ENCODE results near the gene POLE.

The POLE gene

GRCh38 chr12:132637811-132638210 lies 49.3 kb downstream of the POLE start:
- CTCF ChIA-PET = interaction anchor here (1.0 to 5.8 kb wide), 10 partner anchors 12 to 66 kb away, joined by 3 to 29 read pairs (median 10); partner anchors contain the start of gene LRCOL1
- peaks cover 12 to 93% (median 71%) of the 10 kb centered on the region in 4 experiments for H3K36me3 ChIP-seq (ENCODE audit: control insufficient read depth in 4 of 4, insufficient read depth in 4 of 4, low read length in 3 of 4)
- POLR2A ChIA-PET = no interaction called here

GRCh38 chr12:132635076-132635955 lies 51.8 kb downstream of the POLE start:
- POLR2A ChIA-PET = interaction anchor here (0.6 kb wide), 1 partner anchor 43 kb away, joined by 3 read pairs; no protein-coding TSS in a partner anchor
- WGBS (ENCODE audit: insufficient coverage) = 91% methylated on average over 27 of the region's 29 CpGs
- Histone ChIP-seq H3K27ac (ENCODE audit: insufficient read depth in 1 of 2, low read depth in 1 of 2, low read length in 2 of 2, poor library complexity in 1 of 2, severe bottlenecking in 2 of 2) (no peak overlapping the region), H3K4me3 (ENCODE audit: control insufficient read depth in 1 of 7, extremely low read depth in 1 of 7, insufficient read depth in 4 of 7, low read depth in 2 of 7, low read length in 6 of 7) (no peak overlapping the region), H3K9me3 (ENCODE audit: control extremely low read depth in 1 of 5, control insufficient read depth in 4 of 5, insufficient read depth in 2 of 5, low read depth in 1 of 5, low read length in 4 of 5) (no peaks in the 10 kb centered on the region), H3K27me3 (replicated peaks in 2 of 5; ENCODE audit: control insufficient read depth in 4 of 5, insufficient read depth in 5 of 5, low read length in 4 of 5) (no peaks in the 10 kb centered on the region), H3K36me3 (ENCODE audit: control insufficient read depth in 4 of 4, insufficient read depth in 4 of 4, low read length in 3 of 4) (peaks cover 16 to 93% (median 69%) of the 10 kb centered on the region in 4 experiments), H3K4me1 (ENCODE audit: control extremely low read depth in 1 of 4, control insufficient read depth in 4 of 4, insufficient read depth in 4 of 4, low read length in 3 of 4) (peaks cover 0 to 7% (median 0%) of the 10 kb centered on the region in 4 experiments)
- DNase-seq = no peak
- CTCF ChIA-PET = interaction anchor here (1.0 to 4.0 kb wide), 4 partner anchors 21 to 36 kb away, joined by 3 to 17 read pairs (median 10); partner anchors contain the start of gene LRCOL1

More at GRCh38 chr12:132637811-132638210, 49.3 kb downstream of the POLE start:
- Histone ChIP-seq H3K4me3 (ENCODE audit: control insufficient read depth in 1 of 7, extremely low read depth in 1 of 7, insufficient read depth in 4 of 7, low read depth in 2 of 7, low read length in 6 of 7) (no peak overlapping the region), H3K27ac (ENCODE audit: insufficient read depth in 1 of 2, low read depth in 1 of 2, low read length in 2 of 2, poor library complexity in 1 of 2, severe bottlenecking in 2 of 2) (no peak overlapping the region), H3K4me1 (ENCODE audit: control extremely low read depth in 1 of 4, control insufficient read depth in 4 of 4, insufficient read depth in 4 of 4, low read length in 3 of 4) (peaks cover 0 to 14% (median 2%) of the 10 kb centered on the region in 4 experiments), H3K27me3 (replicated peaks in 2 of 5; ENCODE audit: control insufficient read depth in 4 of 5, insufficient read depth in 5 of 5, low read length in 4 of 5) (no peaks in the 10 kb centered on the region), H3K9me3 (ENCODE audit: control extremely low read depth in 1 of 5, control insufficient read depth in 4 of 5, insufficient read depth in 2 of 5, low read depth in 1 of 5, low read length in 4 of 5) (no peaks in the 10 kb centered on the region)
- DNase-seq = no peak
- WGBS (ENCODE audit: insufficient coverage) = 96% methylated on average over 18 of the region's 18 CpGs

DNA sequence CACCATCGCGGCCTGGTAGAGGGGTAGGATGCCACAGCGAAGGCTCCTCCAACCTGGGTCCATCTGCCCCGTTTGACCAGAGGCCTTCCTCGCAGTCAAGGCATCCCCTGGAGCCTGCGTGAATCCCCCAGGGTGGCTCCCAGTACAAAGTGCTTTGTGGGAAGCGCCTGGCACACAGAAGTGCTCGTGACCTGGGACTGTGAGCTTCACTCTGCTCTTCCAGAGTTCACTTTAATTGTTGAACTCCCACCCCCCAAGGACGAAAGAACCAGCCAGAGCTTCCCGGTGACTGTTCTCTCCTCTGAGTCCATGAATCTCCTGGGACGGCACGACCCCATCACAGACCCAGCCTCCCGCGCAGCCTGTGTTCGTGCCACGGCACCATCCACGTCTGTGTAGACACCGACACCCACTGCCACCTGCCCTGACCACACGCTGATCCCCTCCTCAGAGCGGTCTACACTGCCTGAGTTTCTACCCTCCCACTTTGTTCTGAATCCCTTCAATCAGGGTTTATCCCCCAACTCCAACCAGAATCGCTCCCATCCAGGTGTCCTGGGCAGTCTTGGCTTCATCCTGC lies 52.6 kb downstream of the POLE start:
- ChIA-PET POLR2A (interaction anchor here (0.6 kb wide), 1 partner anchor 44 kb away, joined by 3 read pairs; no protein-coding TSS in a partner anchor), CTCF (no interaction called here)
- Histone ChIP-seq H3K9me3 (ENCODE audit: control extremely low read depth in 1 of 5, control insufficient read depth in 4 of 5, insufficient read depth in 2 of 5, low read depth in 1 of 5, low read length in 4 of 5) (no peaks in the 10 kb centered on the region), H3K27ac (ENCODE audit: insufficient read depth in 1 of 2, low read depth in 1 of 2, low read length in 2 of 2, poor library complexity in 1 of 2, severe bottlenecking in 2 of 2) (no peak overlapping the region), H3K4me3 (ENCODE audit: control insufficient read depth in 1 of 7, extremely low read depth in 1 of 7, insufficient read depth in 4 of 7, low read depth in 2 of 7, low read length in 6 of 7) (no peak overlapping the region), H3K27me3 (replicated peaks in 2 of 5; ENCODE audit: control insufficient read depth in 4 of 5, insufficient read depth in 5 of 5, low read length in 4 of 5) (no peaks in the 10 kb centered on the region), H3K4me1 (ENCODE audit: control extremely low read depth in 1 of 4, control insufficient read depth in 4 of 4, insufficient read depth in 4 of 4, low read length in 3 of 4) (peaks cover 0 to 3% (median 0%) of the 10 kb centered on the region in 4 experiments), H3K36me3 (ENCODE audit: control insufficient read depth in 4 of 4, insufficient read depth in 4 of 4, low read length in 3 of 4) (peaks cover 16 to 97% (median 73%) of the 10 kb centered on the region in 4 experiments)
- 97% methylated on average over 20 of the region's 21 CpGs for WGBS (ENCODE audit: insufficient coverage)
- no peak for DNase-seq

DNA sequence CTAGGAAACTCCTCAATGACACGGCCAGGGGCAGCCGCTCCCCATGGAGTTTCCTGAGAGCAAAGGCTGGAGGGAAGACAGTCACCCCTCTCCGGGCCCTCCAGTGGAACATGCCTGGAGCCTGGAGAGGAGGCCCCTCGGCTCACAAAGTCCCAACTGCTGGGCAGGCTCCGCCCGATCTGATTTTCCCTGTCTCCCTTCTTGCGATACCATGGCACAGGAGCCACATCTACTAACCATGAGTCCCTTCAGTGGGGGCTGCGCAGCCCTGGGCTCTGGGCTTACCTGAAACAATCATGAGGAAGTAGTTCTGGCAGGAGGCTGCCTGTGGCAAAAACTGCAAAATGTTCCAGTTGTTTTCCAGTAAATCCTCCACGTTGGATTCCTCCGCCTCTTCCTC lies 53.2 kb downstream of the POLE start:
- ChIA-PET POLR2A (no interaction called here), CTCF (no interaction called here)
- Histone ChIP-seq H3K4me1 (ENCODE audit: control extremely low read depth in 1 of 4, control insufficient read depth in 4 of 4, insufficient read depth in 4 of 4, low read length in 3 of 4) (peaks cover 0 to 3% (median 0%) of the 10 kb centered on the region in 4 experiments), H3K4me3 (ENCODE audit: control insufficient read depth in 1 of 7, extremely low read depth in 1 of 7, insufficient read depth in 4 of 7, low read depth in 2 of 7, low read length in 6 of 7) (no peak overlapping the region), H3K27me3 (replicated peaks in 2 of 5; ENCODE audit: control insufficient read depth in 4 of 5, insufficient read depth in 5 of 5, low read length in 4 of 5) (no peaks in the 10 kb centered on the region), H3K27ac (ENCODE audit: insufficient read depth in 1 of 2, low read depth in 1 of 2, low read length in 2 of 2, poor library complexity in 1 of 2, severe bottlenecking in 2 of 2) (no peak overlapping the region), H3K36me3 (ENCODE audit: control insufficient read depth in 4 of 4, insufficient read depth in 4 of 4, low read length in 3 of 4) (peaks cover 16 to 97% (median 73%) of the 10 kb centered on the region in 4 experiments), H3K9me3 (ENCODE audit: control extremely low read depth in 1 of 5, control insufficient read depth in 4 of 5, insufficient read depth in 2 of 5, low read depth in 1 of 5, low read length in 4 of 5) (no peaks in the 10 kb centered on the region)
- 97% methylated on average over 8 of the region's 10 CpGs for WGBS (ENCODE audit: insufficient coverage)
- no peak for DNase-seq

DNA sequence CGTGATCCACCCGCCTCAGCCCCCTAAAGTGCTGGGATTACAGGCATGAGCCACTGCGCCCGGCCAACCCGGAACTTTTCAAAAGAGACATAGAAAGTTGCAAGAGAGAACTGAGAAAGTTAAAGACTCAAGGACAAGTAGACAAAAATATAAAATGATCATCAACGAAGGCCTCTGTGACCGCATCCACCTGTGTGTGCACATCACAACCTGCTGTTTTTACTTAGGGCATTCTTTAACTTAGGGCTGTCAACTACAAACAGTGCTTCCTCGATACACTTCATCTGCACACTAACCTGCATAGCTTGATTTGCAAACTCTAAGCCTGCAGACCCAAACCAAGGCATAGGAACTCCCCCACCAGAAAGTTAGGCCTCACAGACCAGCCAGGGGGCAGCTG lies 53.7 kb downstream of the POLE start:
- H3K9me3 ChIP-seq (ENCODE audit: control extremely low read depth in 1 of 5, control insufficient read depth in 4 of 5, insufficient read depth in 2 of 5, low read depth in 1 of 5, low read length in 4 of 5) = no peaks in the 10 kb centered on the region
- H3K27me3 ChIP-seq (replicated peaks in 2 of 5; ENCODE audit: control insufficient read depth in 4 of 5, insufficient read depth in 5 of 5, low read length in 4 of 5) = no peaks in the 10 kb centered on the region
- CTCF ChIA-PET = interaction anchor here (1.4 kb wide), 1 partner anchor 24 kb away, joined by 5 read pairs; no protein-coding TSS in a partner anchor
- H3K36me3 ChIP-seq (ENCODE audit: control insufficient read depth in 4 of 4, insufficient read depth in 4 of 4, low read length in 3 of 4) = peaks cover 16 to 96% (median 73%) of the 10 kb centered on the region in 4 experiments
- 100% methylated on average over 7 of the region's 8 CpGs for WGBS (ENCODE audit: insufficient coverage)
- no peak overlapping the region for H3K27ac ChIP-seq (ENCODE audit: insufficient read depth in 1 of 2, low read depth in 1 of 2, low read length in 2 of 2, poor library complexity in 1 of 2, severe bottlenecking in 2 of 2)
- peaks cover 0 to 3% (median 0%) of the 10 kb centered on the region in 4 experiments for H3K4me1 ChIP-seq (ENCODE audit: control extremely low read depth in 1 of 4, control insufficient read depth in 4 of 4, insufficient read depth in 4 of 4, low read length in 3 of 4)
- POLR2A ChIA-PET = no interaction called here
- no peak overlapping the region for H3K4me3 ChIP-seq (ENCODE audit: control insufficient read depth in 1 of 7, extremely low read depth in 1 of 7, insufficient read depth in 4 of 7, low read depth in 2 of 7, low read length in 6 of 7)
- DNase-seq = no peak

GRCh38 chr12:132632521-132633228 lies 54.5 kb downstream of the POLE start:
- no peak overlapping the region for H3K27ac ChIP-seq (ENCODE audit: insufficient read depth in 1 of 2, low read depth in 1 of 2, low read length in 2 of 2, poor library complexity in 1 of 2, severe bottlenecking in 2 of 2)
- no peak for DNase-seq
- H3K4me1 ChIP-seq (ENCODE audit: control extremely low read depth in 1 of 4, control insufficient read depth in 4 of 4, insufficient read depth in 4 of 4, low read length in 3 of 4) = peaks cover 0 to 3% (median 0%) of the 10 kb centered on the region in 4 experiments
- POLR2A ChIA-PET = no interaction called here
- 96% methylated on average over 15 of the region's 17 CpGs for WGBS (ENCODE audit: insufficient coverage)
- H3K9me3 ChIP-seq (ENCODE audit: control extremely low read depth in 1 of 5, control insufficient read depth in 4 of 5, insufficient read depth in 2 of 5, low read depth in 1 of 5, low read length in 4 of 5) = no peaks in the 10 kb centered on the region
- H3K36me3 ChIP-seq (ENCODE audit: control insufficient read depth in 4 of 4, insufficient read depth in 4 of 4, low read length in 3 of 4) = peaks cover 16 to 89% (median 69%) of the 10 kb centered on the region in 4 experiments
- no peak overlapping the region for H3K4me3 ChIP-seq (ENCODE audit: control insufficient read depth in 1 of 7, extremely low read depth in 1 of 7, insufficient read depth in 4 of 7, low read depth in 2 of 7, low read length in 6 of 7)
- CTCF ChIA-PET = interaction anchor here (1.1 to 1.4 kb wide), 4 partner anchors 8 to 31 kb away, joined by 3 to 5 read pairs (median 4); no protein-coding TSS in a partner anchor
- H3K27me3 ChIP-seq (replicated peaks in 2 of 5; ENCODE audit: control insufficient read depth in 4 of 5, insufficient read depth in 5 of 5, low read length in 4 of 5) = no peaks in the 10 kb centered on the region
